Measurements from ENCODE around the gene CMC2. TPM values are rescaled to one million over a fixed set of nuclear protein-coding genes. Genes with fewer than 3 reads are reported as not detected.

Gene CMC2
- total RNA-seq, 1 donor from 2014 or later: 18.1 TPM

GRCh38 chr16:80932708-80933095 lies 74.0 kb downstream of the CMC2 start:
- Mint-ChIP-seq H3K27ac (no peak overlapping the region), H3K27me3 (peaks cover 45% of the 10 kb centered on the region), H3K4me3 (peak overlapping the region; percentile 62), H3K4me1 (peaks cover 7% of the 10 kb centered on the region), H3K36me3 (ENCODE audit: low read depth) (no peaks in the 10 kb centered on the region), H3K9me3 (no peaks in the 10 kb centered on the region)
- POLR2A ChIA-PET: no interaction called here
- CTCF ChIA-PET: no interaction called here
- ATAC-seq (ENCODE audit: low read depth) (no peak), DNase-seq (no peak)
- TF ChIP-seq CTCF (IDR thresholded peaks at IDR 0.05): no peak
- intact Hi-C loops (cut with micrococcal nuclease): no loop called here

DNA sequence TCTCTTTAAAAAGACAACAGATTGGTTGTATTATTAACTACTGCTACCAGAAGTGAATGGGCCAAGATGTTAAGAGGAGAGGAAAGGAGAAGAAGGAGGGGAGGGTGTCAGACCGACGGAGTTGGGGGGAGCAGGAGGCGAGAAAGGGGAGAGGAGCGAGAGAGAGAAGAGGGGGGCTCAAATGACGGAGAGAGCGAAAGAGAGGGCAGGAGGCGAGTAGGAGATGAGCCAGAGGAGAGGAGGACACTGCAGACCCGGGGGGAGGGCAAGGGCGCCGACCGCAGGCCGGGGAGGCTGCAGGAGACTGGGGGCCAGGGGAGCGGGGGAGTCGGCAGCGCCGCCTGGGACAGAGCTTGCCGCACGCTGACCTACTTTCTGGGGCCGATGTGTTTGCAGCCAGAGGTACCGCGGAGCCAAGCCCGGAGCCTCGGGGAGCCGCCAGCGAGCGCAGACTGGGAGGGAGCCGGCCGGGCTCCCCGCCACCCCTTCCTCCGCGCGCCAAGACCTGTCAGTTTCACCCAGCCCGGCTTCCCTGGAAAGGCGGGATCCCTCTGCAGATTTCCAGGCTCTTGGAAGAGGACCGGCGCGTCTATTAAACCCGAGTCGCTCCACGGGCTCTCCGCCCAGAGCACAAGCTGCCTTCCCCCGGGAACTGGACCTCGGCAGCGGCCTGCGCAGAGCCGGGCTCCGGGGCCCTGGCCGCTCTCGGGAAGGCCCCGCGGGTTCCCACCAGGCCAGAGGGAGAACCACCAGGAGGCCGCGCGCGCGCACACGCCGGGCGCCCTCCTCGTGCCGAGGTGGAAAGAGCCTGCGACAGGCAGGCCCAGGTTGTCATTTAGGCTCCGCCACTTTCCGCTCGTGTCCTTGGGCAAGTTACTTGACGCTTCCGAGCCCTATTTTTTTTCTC lies 74.6 kb downstream of the CMC2 start:
- no peak for TF ChIP-seq CTCF (IDR thresholded peaks at IDR 0.05)
- H3K36me3 Mint-ChIP-seq (ENCODE audit: low read depth): no peaks in the 10 kb centered on the region
- H3K27ac Mint-ChIP-seq: no peak overlapping the region
- H3K9me3 Mint-ChIP-seq: no peaks in the 10 kb centered on the region
- peaks cover 48% of the 10 kb centered on the region for H3K27me3 Mint-ChIP-seq
- intact Hi-C loops (cut with micrococcal nuclease): no loop called here
- ChIA-PET POLR2A (no interaction called here), CTCF (no interaction called here)
- H3K4me3 Mint-ChIP-seq: peak overlapping the region; percentile 62
- ATAC-seq (ENCODE audit: low read depth): peak; percentile 37
- H3K4me1 Mint-ChIP-seq: peaks cover 7% of the 10 kb centered on the region
- no peak for DNase-seq

- H3K4me3 Mint-ChIP-seq: no peak overlapping the region
- no peak for DNase-seq
- no peaks in the 10 kb centered on the region for H3K9me3 Mint-ChIP-seq
- no peaks in the 10 kb centered on the region for H3K36me3 Mint-ChIP-seq (ENCODE audit: low read depth)
- ATAC-seq (ENCODE audit: low read depth): no peak
- CTCF ChIA-PET: no interaction called here
- H3K27ac Mint-ChIP-seq: no peak overlapping the region
- peaks cover 16% of the 10 kb centered on the region for H3K27me3 Mint-ChIP-seq
- H3K4me1 Mint-ChIP-seq: no peaks in the 10 kb centered on the region
- no peak for TF ChIP-seq CTCF (IDR thresholded peaks at IDR 0.05)
- POLR2A ChIA-PET: no interaction called here
- intact Hi-C loops (cut with micrococcal nuclease): no loop called here
Measured at GRCh38 chr16:80924372-80924978, 82.2 kb downstream of the CMC2 start.

GRCh38 chr16:80923356-80923755 lies 83.3 kb downstream of the CMC2 start:
- no peak overlapping the region for H3K4me3 Mint-ChIP-seq
- CTCF ChIA-PET: no interaction called here
- H3K9me3 Mint-ChIP-seq: no peaks in the 10 kb centered on the region
- H3K27me3 Mint-ChIP-seq: peaks cover 13% of the 10 kb centered on the region
- TF ChIP-seq CTCF (IDR thresholded peaks at IDR 0.05): no peak
- no peaks in the 10 kb centered on the region for H3K4me1 Mint-ChIP-seq
- DNase-seq (no peak), ATAC-seq (ENCODE audit: low read depth) (no peak)
- no peak overlapping the region for H3K27ac Mint-ChIP-seq
- H3K36me3 Mint-ChIP-seq (ENCODE audit: low read depth): no peaks in the 10 kb centered on the region
- intact Hi-C loops (cut with micrococcal nuclease): no loop called here
- POLR2A ChIA-PET: no interaction called here

Other genes starting within 250 kb of the CMC2 start
- gene CDYL2, start 202.3 kb downstream of the CMC2 start, total RNA-seq: 3.2 and 3.4 TPM in 2 replicates
- 5.4 and 5.9 TPM in 2 replicates for gene CENPN, start 329 bp upstream of the CMC2 start, total RNA-seq
- gene ATMIN, start 29.0 kb upstream of the CMC2 start, total RNA-seq: 30.6 and 31.0 TPM in 2 replicates
- gene C16orf46, start 70.4 kb upstream of the CMC2 start, total RNA-seq: 0.61 and 0.75 TPM in 2 replicates
- 8.4 and 8.8 TPM in 2 replicates for gene GCSH, start 89.5 kb upstream of the CMC2 start, total RNA-seq
- not detected in 2 replicates for gene BCO1, start 231.8 kb upstream of the CMC2 start, total RNA-seq